GM12878 (cell line): ENCODE data around the gene GARIN5B. TPM values are rescaled to one million over a fixed set of nuclear protein-coding genes. Genes with fewer than 3 reads are reported as not detected.

Experiments used
- ATAC-seq: fragments of 200-7000 bp; cut with Tn5 transposase; 3 replicates; pipeline ENCODE4 v1.9.1; 2020; ENCODE audit warnings: mild to moderate bottlenecking, moderate library complexity
- BruUV-seq: library from RNA; stranded (reverse); fragments of 400-500 nt; replicated peaks from 2 replicates; lab custom pipeline; 2021; lab: Mats Ljungman, UMichigan
- CTCF ChIA-PET: fragments of 300-600 bp; sonication (Branson Sonifier 250); formaldehyde crosslinking; extraction: SDS; loops from one replicate; lab custom pipeline; 2021; ENCODE audit warnings: inconsistent platforms; lab: Yijun Ruan, JAX
- POLR2A ChIA-PET: fragments of 350-600 bp; formaldehyde crosslinking; extraction: SDS; loops from one replicate; lab custom pipeline; 2021; ENCODE audit warnings: inconsistent platforms; lab: Charles Lee
- RAD21 ChIA-PET: fragments of 300-600 bp; sonication (Branson Sonifier 250); formaldehyde crosslinking; loops from one replicate; lab custom pipeline; 2023; ENCODE audit warnings: antibody characterized with exemption; ENCODE audit not compliant: unreplicated experiment; lab: Charles Lee
- SMC1A ChIA-PET: fragments of 300-600 bp; sonication (Branson Sonifier 250); formaldehyde crosslinking; loops from one replicate; lab custom pipeline; 2023; ENCODE audit not compliant: unreplicated experiment, uncharacterized antibody; lab: Charles Lee
- DNase-seq: peaks from one replicate; pipeline ENCODE4 v3.0.0-alpha.2; 2011; ENCODE audit warnings: low read depth, low spot score
- FAIRE-seq: peaks from 3 replicates; lab custom pipeline; 2011; peaks lifted over from hg19 to GRCh38; lab: Jason Lieb, UNC
- H2AFZ ChIP-seq: 2 replicates; pipeline ENCODE4 v1.6.0; 2011; ENCODE audit warnings: low read depth, low read length, control low read depth; ENCODE audit not compliant: control insufficient read depth
- H3K27ac ChIP-seq: 2 replicates; pipeline ENCODE4 v1.5.1; 2011; ENCODE audit warnings: control low read depth; ENCODE audit not compliant: control insufficient read depth, insufficient read depth
- H3K27me3 ChIP-seq, 2 experiments: replicated peaks in 1 of 2; 2 replicates each; pipeline versions ENCODE4 v1.6.0 to v1.6.1; 2011; ENCODE audit warnings: low read length in 1 of 2; ENCODE audit not compliant: control insufficient read depth in 2 of 2, insufficient read depth in 2 of 2
- H3K36me3 ChIP-seq, 2 experiments: 2 replicates each; pipeline ENCODE4 v1.5.1; 2011; ENCODE audit warnings: low read length in 1 of 2; ENCODE audit not compliant: control insufficient read depth in 2 of 2, insufficient read depth in 2 of 2
- H3K4me1 ChIP-seq: 2 replicates; pipeline ENCODE4 v1.6.1; 2011; ENCODE audit warnings: mild to moderate bottlenecking, low read length, moderate library complexity, mixed read lengths; ENCODE audit not compliant: control insufficient read depth, insufficient read depth
- H3K4me2 ChIP-seq: 2 replicates; pipeline ENCODE4 v1.6.0; 2011; ENCODE audit warnings: control low read depth; ENCODE audit not compliant: control insufficient read depth, insufficient read depth
- H3K4me3 ChIP-seq: fragments of 200-600 bp; sonication (generic); 2 replicates; pipeline ENCODE4 v1.5.1; 2016
- H3K79me2 ChIP-seq: 2 replicates; pipeline ENCODE4 v1.6.0; 2011; ENCODE audit warnings: low read length; ENCODE audit not compliant: control insufficient read depth, insufficient read depth
- H3K9ac ChIP-seq: 2 replicates; pipeline ENCODE4 v1.8.0; 2011; ENCODE audit warnings: low read length, control low read depth, mixed read lengths; ENCODE audit not compliant: control insufficient read depth, insufficient read depth
- H3K9me3 ChIP-seq: replicated peaks from 3 replicates; pipeline ENCODE4 v1.5.1; 2011; ENCODE audit warnings: mild to moderate bottlenecking, low read length; ENCODE audit not compliant: control insufficient read depth, insufficient read depth
- H4K20me1 ChIP-seq: 2 replicates; pipeline ENCODE4 v1.6.0; 2011; ENCODE audit not compliant: control insufficient read depth, insufficient read depth
- FOS ChIP-seq: IDR thresholded peaks from 3 replicates; pipeline ENCODE4 v1.6.1; 2011; ENCODE audit warnings: borderline replicate concordance; ENCODE audit not compliant: insufficient read length; ENCODE audit errors: extremely low read depth
- HCFC1 ChIP-seq: fragments of 150-350 bp; IDR thresholded peaks from 2 replicates; pipeline ENCODE4 v1.6.1; 2014; ENCODE audit warnings: low read length
- IKZF1 ChIP-seq: fragments of 450-650 bp; conservative IDR thresholded peaks from 2 replicates; pipeline ENCODE4 v1.6.1; 2017; ENCODE audit warnings: antibody characterized with exemption, mild to moderate bottlenecking
- TCF7 ChIP-seq: IDR thresholded peaks from 2 replicates; pipeline ENCODE4 v1.6.1; 2014; ENCODE audit warnings: antibody characterized with exemption, borderline replicate concordance
- WGBS: methylation state at CpG from one replicate; pipeline ENCODE4 v1.1.6; 2016; ENCODE audit warnings: low lambda C conversion rate; ENCODE audit not compliant: insufficient replicate concordance, insufficient coverage; ENCODE audit errors: missing lambda C conversion rate; 5-methylcytosine and 5-hydroxymethylcytosine counted together
- in situ Hi-C: fragments of 300-500 bp; cut with MboI; formaldehyde crosslinking; loops from 9 replicates; pipeline ENCODE4 v1.14.3; 2018; ENCODE audit warnings: mixed read lengths
- intact Hi-C: fragments of 100-400 bp; cut with micrococcal nuclease; formaldehyde crosslinking; loops from one replicate; pipeline ENCODE4 v1.14.2; 2022; ENCODE audit not compliant: unreplicated experiment
- polyA plus RNA-seq, 11 experiments: library from polyadenylated mRNA; depleted of rRNA in 4 of 11; unstranded in 6 of 11; stranded (reverse) in 5 of 11; fragments of >200 nt; fragmentation: Nextera tagmentation in 4 of 11; fragmentation: Illumina TruSeq in 1 of 11; extraction: Ambion mirVana in 4 of 11; extraction: Trizol in 1 of 11; gene quantifications; 1 replicate in 1 of 11; 2 replicates in 10 of 11; pipeline versions ENCODE4 v1.2.1 to v1.2.3, GENCODE V29; 2011 to 2016; ENCODE audit warnings: inconsistent platforms in 2 of 11, missing spikeins in 2 of 11, low read depth in 1 of 11
- total RNA-seq, 4 experiments: library from RNA; depleted of rRNA in 3 of 4; stranded (reverse); fragments of >200 nt in 3 of 4; fragmentation: Illumina TruSeq in 1 of 4; extraction: Trizol in 1 of 4; gene quantifications; 2 replicates each; pipeline versions ENCODE4 v1.2.1 to v1.2.3, GENCODE V29; 2013 to 2021
- TF ChIP-seq, protein P1 (sequence below): IDR thresholded peaks from 2 replicates; pipeline ENCODE4 v1.6.1; 2012; ENCODE audit warnings: improper control_type of control experiment, low read depth, low read length; ENCODE audit not compliant: insufficient replicate concordance

Gene GARIN5B
- total and polyA plus RNA-seq, 10 of the 15 experiments (the other 5 are each of a cell fraction or from before 2014, with no cell fraction given), result not detected

DNA sequence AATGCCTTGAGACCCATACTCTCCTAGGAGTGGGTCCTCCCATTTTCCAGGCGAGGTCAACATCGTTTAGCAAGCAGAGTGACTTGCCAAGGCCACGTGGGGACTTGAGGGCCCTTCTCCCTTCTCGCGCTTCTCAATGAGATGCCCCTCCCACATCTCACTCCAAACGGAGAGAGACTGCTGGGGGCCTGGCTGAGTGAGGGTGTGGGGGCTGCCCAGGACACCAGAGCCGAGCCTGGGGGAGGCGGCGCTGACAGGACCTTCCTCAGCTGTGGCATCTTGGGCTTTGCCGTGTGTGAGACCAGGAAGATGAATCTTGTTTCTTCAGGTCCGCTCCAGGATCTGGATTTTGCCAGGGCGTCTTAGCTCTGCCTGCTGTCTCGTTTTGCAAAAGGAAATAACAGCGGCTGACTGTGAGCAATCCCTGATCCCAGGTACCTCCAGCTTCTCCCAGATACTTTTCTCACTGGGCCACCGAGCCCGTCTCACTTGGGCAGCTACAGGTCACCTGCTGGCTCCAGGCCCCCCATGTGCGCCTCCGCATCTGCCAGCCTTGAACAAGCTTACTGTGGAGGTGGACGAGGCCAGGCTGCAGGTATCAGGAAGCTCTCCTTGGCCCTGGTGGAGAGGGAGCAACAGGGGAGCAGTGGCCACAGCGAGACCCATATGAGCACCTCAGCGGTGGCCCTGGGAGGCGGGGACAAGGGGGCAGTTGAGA, 14.6 kb downstream of the GARIN5B start:
- Histone ChIP-seq H3K4me2 (no peak overlapping the region), H3K79me2 (no peaks in the 10 kb centered on the region), H4K20me1 (no peaks in the 10 kb centered on the region; the same call in 1 of the 2 replicates), H3K4me3 (no peak overlapping the region), H3K27ac (no peak overlapping the region), H3K27me3 (peaks cover 4 to 5% of the 10 kb centered on the region in 2 experiments; a peak in 3 of 4 replicates), H2AFZ (no peak overlapping the region), H3K9me3 (no peaks in the 10 kb centered on the region), H3K4me1 (no peaks in the 10 kb centered on the region; the same call in 1 of the 2 replicates), H3K9ac (no peak overlapping the region), H3K36me3 (no peaks in the 10 kb centered on the region; a peak in 1 of 4 replicates)
- RAD21 ChIA-PET, result no interaction called here
- no peak for ATAC-seq
- no peak for DNase-seq
- no TSS peak for BruUV-seq
- POLR2A ChIA-PET, result interaction anchor here (1.0 to 1.4 kb wide), 2 partner anchors 9 to 52 kb away, joined by 3 read pairs; partner anchors contain the start of gene KMT5C
- no peak for FAIRE-seq
- in situ Hi-C loops, result no loop called here
- intact Hi-C loops, result no loop called here
- CTCF ChIA-PET, result interaction anchor here (0.6 to 0.7 kb wide), 2 partner anchors 47 to 57 kb away, joined by 3 to 4 read pairs; no protein-coding TSS in a partner anchor
- TF ChIP-seq FOS, result no peak
- no peak for TF ChIP-seq TCF7
- no peak for TF ChIP-seq HCFC1
- TF ChIP-seq, protein P1, sequence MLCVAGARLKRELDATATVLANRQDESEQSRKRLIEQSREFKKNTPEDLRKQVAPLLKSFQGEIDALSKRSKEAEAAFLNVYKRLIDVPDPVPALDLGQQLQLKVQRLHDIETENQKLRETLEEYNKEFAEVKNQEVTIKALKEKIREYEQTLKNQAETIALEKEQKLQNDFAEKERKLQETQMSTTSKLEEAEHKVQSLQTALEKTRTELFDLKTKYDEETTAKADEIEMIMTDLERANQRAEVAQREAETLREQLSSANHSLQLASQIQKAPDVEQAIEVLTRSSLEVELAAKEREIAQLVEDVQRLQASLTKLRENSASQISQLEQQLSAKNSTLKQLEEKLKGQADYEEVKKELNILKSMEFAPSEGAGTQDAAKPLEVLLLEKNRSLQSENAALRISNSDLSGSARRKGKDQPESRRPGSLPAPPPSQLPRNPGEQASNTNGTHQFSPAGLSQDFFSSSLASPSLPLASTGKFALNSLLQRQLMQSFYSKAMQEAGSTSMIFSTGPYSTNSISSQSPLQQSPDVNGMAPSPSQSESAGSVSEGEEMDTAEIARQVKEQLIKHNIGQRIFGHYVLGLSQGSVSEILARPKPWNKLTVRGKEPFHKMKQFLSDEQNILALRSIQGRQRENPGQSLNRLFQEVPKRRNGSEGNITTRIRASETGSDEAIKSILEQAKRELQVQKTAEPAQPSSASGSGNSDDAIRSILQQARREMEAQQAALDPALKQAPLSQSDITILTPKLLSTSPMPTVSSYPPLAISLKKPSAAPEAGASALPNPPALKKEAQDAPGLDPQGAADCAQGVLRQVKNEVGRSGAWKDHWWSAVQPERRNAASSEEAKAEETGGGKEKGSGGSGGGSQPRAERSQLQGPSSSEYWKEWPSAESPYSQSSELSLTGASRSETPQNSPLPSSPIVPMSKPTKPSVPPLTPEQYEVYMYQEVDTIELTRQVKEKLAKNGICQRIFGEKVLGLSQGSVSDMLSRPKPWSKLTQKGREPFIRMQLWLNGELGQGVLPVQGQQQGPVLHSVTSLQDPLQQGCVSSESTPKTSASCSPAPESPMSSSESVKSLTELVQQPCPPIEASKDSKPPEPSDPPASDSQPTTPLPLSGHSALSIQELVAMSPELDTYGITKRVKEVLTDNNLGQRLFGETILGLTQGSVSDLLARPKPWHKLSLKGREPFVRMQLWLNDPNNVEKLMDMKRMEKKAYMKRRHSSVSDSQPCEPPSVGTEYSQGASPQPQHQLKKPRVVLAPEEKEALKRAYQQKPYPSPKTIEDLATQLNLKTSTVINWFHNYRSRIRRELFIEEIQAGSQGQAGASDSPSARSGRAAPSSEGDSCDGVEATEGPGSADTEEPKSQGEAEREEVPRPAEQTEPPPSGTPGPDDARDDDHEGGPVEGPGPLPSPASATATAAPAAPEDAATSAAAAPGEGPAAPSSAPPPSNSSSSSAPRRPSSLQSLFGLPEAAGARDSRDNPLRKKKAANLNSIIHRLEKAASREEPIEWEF, result no peak
- no peak for TF ChIP-seq IKZF1
- 87% methylated on average over 22 of the region's 22 CpGs for WGBS
- SMC1A ChIA-PET, result interaction anchor here (0.6 kb wide), 1 partner anchor 1434 kb away, joined by 3 read pairs; no protein-coding TSS in a partner anchor
